Stimulated activated naive CD4-positive, alpha-beta T cell treated with Interleukin-2 at 50 U/mL for 16 hours (primary cell): ENCODE measurements around the gene B3GNT8.
"Not testable (repeated sequence)": the region's sequence is repeated elsewhere in the genome, so short reads cannot be mapped to it uniquely, and the experiment has no call there.

Experiments used
- DNase-seq: peaks from one replicate; lab custom pipeline; 2025; lab: John Stamatoyannopoulos, UW

B3GNT8 gene

GRCh38 chr19:41386442-41386841 lies 40.7 kb downstream of the B3GNT8 start:
- no peak for DNase-seq

DNA sequence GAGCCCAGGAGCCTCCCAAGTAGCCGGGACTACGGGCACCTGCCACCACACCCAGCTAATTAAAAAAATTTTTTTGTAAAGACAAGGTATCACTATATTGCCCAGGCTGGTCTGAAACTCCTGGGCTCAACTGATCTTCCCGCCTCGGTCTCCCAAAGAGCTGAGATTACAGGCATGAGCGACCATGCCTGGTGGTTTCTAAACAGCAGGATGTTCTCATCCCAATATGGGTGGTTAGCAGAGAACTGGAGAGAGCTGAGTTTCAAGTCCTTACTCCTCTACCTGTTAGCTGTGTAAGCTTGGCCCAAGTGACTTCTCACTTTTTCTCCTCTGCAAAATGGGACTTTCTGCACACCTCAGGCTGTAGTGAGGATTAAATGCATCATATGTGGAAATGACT lies 42.8 kb downstream of the B3GNT8 start:
- DNase-seq = no peak

DNA sequence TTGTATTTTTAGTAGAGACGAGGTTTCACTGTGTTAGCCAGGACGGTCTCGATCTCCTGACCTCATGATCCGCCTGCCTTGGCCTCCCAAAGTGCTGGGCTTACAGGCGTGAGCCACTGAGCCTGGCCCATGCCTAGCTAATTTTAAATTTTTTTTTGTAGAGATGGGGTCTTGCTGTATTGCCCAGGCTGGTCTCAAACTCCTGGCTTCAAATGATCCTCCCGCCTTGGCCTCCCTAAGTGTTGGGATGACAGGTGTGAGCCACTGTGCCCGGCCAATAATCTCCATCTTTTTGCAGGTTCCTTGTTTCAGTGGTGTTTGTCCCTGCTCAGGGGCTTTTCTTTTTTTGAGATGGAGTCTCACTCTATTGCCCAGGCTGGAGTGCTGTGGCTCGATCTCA lies 45.6 kb downstream of the B3GNT8 start:
- not testable (repeated sequence) for DNase-seq

DNA sequence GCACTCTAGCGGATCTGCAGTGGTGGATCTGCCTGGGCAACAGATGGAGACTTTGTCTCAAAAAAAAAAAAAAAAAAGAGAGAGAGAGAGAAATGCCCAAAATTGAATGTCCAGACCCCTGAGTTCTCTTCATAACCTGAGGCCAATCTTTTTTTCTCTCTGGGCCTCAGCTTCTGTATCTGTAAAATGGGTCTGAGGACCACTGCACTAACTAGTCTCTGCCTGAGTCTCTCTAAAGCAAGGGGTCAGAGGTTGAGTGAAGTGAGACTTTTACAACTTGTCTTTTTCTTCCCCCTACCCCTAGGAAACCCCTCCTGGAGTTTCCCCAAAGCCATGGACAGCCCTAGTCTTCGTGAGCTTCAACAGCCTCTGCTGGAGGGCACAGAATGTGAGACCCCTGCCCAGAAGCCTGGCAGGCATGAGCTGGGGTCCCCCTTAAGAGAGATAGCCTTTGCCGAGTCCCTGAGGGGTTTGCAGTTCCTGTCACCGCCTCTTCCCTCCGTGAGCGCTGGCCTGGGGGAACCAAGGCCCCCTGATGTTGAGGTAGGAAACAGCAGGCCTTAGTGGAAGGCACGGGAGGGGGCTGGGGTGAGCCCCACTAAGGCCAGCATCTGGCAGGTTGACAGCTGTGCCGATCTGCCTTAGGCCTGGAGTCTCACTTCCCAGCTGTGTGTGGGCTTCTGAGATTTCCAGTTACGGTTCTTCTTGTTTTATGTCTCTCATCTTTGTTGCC lies 49.0 kb downstream of the B3GNT8 start:
- DNase-seq = no peak

GRCh38 chr19:41376998-41377365 lies 50.2 kb downstream of the B3GNT8 start:
- peak; percentile 22 for DNase-seq

DNA sequence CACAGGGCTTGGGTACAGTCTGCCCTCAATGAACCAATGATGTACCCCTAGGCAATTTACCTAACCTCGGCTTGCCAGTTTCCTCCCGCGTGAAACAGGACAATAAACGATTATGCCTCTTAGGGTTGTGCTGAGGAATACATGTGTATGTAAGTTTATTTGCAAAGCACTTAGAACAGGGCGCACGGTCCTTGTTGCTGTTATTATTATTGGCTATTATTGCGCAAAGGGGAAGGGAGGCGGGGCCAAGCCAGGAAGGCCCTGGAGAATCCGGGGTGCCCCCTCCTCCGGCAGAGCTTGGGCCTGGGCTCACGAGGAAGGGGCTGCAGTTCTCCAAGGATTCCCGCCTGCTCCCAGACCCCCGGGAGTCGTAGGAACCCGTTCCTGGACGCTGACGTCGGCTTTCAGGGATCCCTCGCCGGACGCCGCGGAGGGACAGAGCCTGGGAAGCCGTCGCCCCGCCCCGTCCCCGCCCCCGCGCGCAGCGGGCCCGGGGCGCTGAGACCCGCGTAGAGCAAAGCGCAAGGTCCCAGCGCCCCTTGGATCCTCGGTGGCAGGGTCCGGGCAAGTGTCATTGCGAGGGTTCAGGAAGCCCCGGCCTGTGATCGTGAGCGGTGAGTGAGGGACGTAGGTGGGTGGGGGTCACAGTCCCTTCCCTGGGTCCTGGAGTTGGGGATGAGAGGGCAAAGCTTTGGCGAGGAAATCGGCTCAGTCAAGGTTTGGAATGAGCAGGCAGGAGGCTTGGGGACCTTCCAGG lies 50.8 kb downstream of the B3GNT8 start, which contains the start of gene TMEM91:
TMEM91 (plus strand) TSS at position 293 of the 757 bp plus-strand sequence. CDS start 1,777 bp downstream, outside the sequence.
- DNase-seq = no peak
